ENCODE results near the gene DDR2.
A peak's percentile ranks its signal among the peaks of the same experiment; 100 is the strongest.

DDR2 gene

GRCh38 chr1:162694911-162695310, 62.6 kb downstream of the DDR2 start:
- Histone ChIP-seq H3K27me3 (ENCODE audit: control insufficient read depth, insufficient read depth, low read length) (no peaks in the 10 kb centered on the region), H3K4me1 (ENCODE audit: control insufficient read depth, insufficient read depth, low read length) (peaks cover 5% of the 10 kb centered on the region), H3K9me3 (ENCODE audit: control insufficient read depth, insufficient read depth, low read length) (no peaks in the 10 kb centered on the region), H3K27ac (ENCODE audit: low read length) (no peak overlapping the region), H3K36me3 (ENCODE audit: control insufficient read depth, insufficient read depth, low read length) (no peaks in the 10 kb centered on the region), H3K4me3 (ENCODE audit: low read length) (no peak overlapping the region)
- no peak for DNase-seq (ENCODE audit: low read depth, low spot score)
- no CpG with 5 or more reads among the region's 4 CpGs for WGBS (ENCODE audit: insufficient coverage, insufficient read length)

GRCh38 chr1:162695687-162696086, 63.4 kb downstream of the DDR2 start:
- Histone ChIP-seq H3K36me3 (ENCODE audit: control insufficient read depth, insufficient read depth, low read length) (no peaks in the 10 kb centered on the region), H3K4me3 (ENCODE audit: low read length) (no peak overlapping the region), H3K4me1 (ENCODE audit: control insufficient read depth, insufficient read depth, low read length) (peaks cover 5% of the 10 kb centered on the region), H3K9me3 (ENCODE audit: control insufficient read depth, insufficient read depth, low read length) (no peaks in the 10 kb centered on the region), H3K27me3 (ENCODE audit: control insufficient read depth, insufficient read depth, low read length) (no peaks in the 10 kb centered on the region), H3K27ac (ENCODE audit: low read length) (no peak overlapping the region)
- WGBS (ENCODE audit: insufficient coverage, insufficient read length): no CpG with 5 or more reads among the region's 1 CpG
- DNase-seq (ENCODE audit: low read depth, low spot score): no peak

GRCh38 chr1:162696286-162696862, 64.1 kb downstream of the DDR2 start:
- Histone ChIP-seq H3K9me3 (ENCODE audit: control insufficient read depth, insufficient read depth, low read length) (no peaks in the 10 kb centered on the region), H3K4me1 (ENCODE audit: control insufficient read depth, insufficient read depth, low read length) (no peaks in the 10 kb centered on the region; the same call in 1 of the 2 replicates), H3K36me3 (ENCODE audit: control insufficient read depth, insufficient read depth, low read length) (no peaks in the 10 kb centered on the region), H3K27ac (ENCODE audit: low read length) (peak overlapping the region; percentile 37), H3K4me3 (ENCODE audit: low read length) (no peak overlapping the region), H3K27me3 (ENCODE audit: control insufficient read depth, insufficient read depth, low read length) (no peaks in the 10 kb centered on the region)
- WGBS (ENCODE audit: insufficient coverage, insufficient read length): no CpG with 5 or more reads among the region's 5 CpGs
- peak; percentile 77 for DNase-seq (ENCODE audit: low read depth, low spot score)

- no peak overlapping the region for H3K4me3 ChIP-seq (ENCODE audit: low read length)
- no peaks in the 10 kb centered on the region for H3K9me3 ChIP-seq (ENCODE audit: control insufficient read depth, insufficient read depth, low read length)
- no peaks in the 10 kb centered on the region for H3K27me3 ChIP-seq (ENCODE audit: control insufficient read depth, insufficient read depth, low read length)
- H3K36me3 ChIP-seq (ENCODE audit: control insufficient read depth, insufficient read depth, low read length): no peaks in the 10 kb centered on the region
- H3K27ac ChIP-seq (ENCODE audit: low read length): no peak overlapping the region
- no peaks in the 10 kb centered on the region; the same call in 1 of the 2 replicates for H3K4me1 ChIP-seq (ENCODE audit: control insufficient read depth, insufficient read depth, low read length)
- no peak for DNase-seq (ENCODE audit: low read depth, low spot score)
- no CpG with 5 or more reads among the region's 6 CpGs for WGBS (ENCODE audit: insufficient coverage, insufficient read length)
Observed at GRCh38 chr1:162697140-162697895, 65.1 kb downstream of the DDR2 start.

- no peak for DNase-seq (ENCODE audit: low read depth, low spot score)
- Histone ChIP-seq H3K27me3 (ENCODE audit: control insufficient read depth, insufficient read depth, low read length) (no peaks in the 10 kb centered on the region), H3K4me3 (ENCODE audit: low read length) (no peak overlapping the region), H3K27ac (ENCODE audit: low read length) (no peak overlapping the region), H3K9me3 (ENCODE audit: control insufficient read depth, insufficient read depth, low read length) (no peaks in the 10 kb centered on the region), H3K4me1 (ENCODE audit: control insufficient read depth, insufficient read depth, low read length) (no peaks in the 10 kb centered on the region; the same call in 1 of the 2 replicates), H3K36me3 (ENCODE audit: control insufficient read depth, insufficient read depth, low read length) (no peaks in the 10 kb centered on the region)
- no CpG with 5 or more reads among the region's 3 CpGs for WGBS (ENCODE audit: insufficient coverage, insufficient read length)
Observed at GRCh38 chr1:162699366-162699765, 67.1 kb downstream of the DDR2 start.

GRCh38 chr1:162700131-162700530, 67.9 kb downstream of the DDR2 start:
- DNase-seq (ENCODE audit: low read depth, low spot score): no peak
- no CpG with 5 or more reads among the region's 1 CpG for WGBS (ENCODE audit: insufficient coverage, insufficient read length)
- H3K4me1 ChIP-seq (ENCODE audit: control insufficient read depth, insufficient read depth, low read length): no peaks in the 10 kb centered on the region; the same call in 1 of the 2 replicates
- no peak overlapping the region for H3K4me3 ChIP-seq (ENCODE audit: low read length)
- no peaks in the 10 kb centered on the region for H3K36me3 ChIP-seq (ENCODE audit: control insufficient read depth, insufficient read depth, low read length)
- no peaks in the 10 kb centered on the region for H3K9me3 ChIP-seq (ENCODE audit: control insufficient read depth, insufficient read depth, low read length)
- no peak overlapping the region for H3K27ac ChIP-seq (ENCODE audit: low read length)
- no peaks in the 10 kb centered on the region for H3K27me3 ChIP-seq (ENCODE audit: control insufficient read depth, insufficient read depth, low read length)

- Histone ChIP-seq H3K36me3 (ENCODE audit: control insufficient read depth, insufficient read depth, low read length) (no peaks in the 10 kb centered on the region), H3K27me3 (ENCODE audit: control insufficient read depth, insufficient read depth, low read length) (no peaks in the 10 kb centered on the region), H3K27ac (ENCODE audit: low read length) (no peak overlapping the region), H3K4me1 (ENCODE audit: control insufficient read depth, insufficient read depth, low read length) (no peaks in the 10 kb centered on the region; the same call in 1 of the 2 replicates), H3K9me3 (ENCODE audit: control insufficient read depth, insufficient read depth, low read length) (no peaks in the 10 kb centered on the region), H3K4me3 (ENCODE audit: low read length) (no peak overlapping the region)
- no CpG with 5 or more reads among the region's 1 CpG for WGBS (ENCODE audit: insufficient coverage, insufficient read length)
- DNase-seq (ENCODE audit: low read depth, low spot score): no peak
Observed at GRCh38 chr1:162701286-162701685, 69.0 kb downstream of the DDR2 start.

- no peak for DNase-seq (ENCODE audit: low read depth, low spot score)
- Histone ChIP-seq H3K27me3 (ENCODE audit: control insufficient read depth, insufficient read depth, low read length) (no peaks in the 10 kb centered on the region), H3K9me3 (ENCODE audit: control insufficient read depth, insufficient read depth, low read length) (no peaks in the 10 kb centered on the region), H3K4me3 (ENCODE audit: low read length) (no peak overlapping the region), H3K4me1 (ENCODE audit: control insufficient read depth, insufficient read depth, low read length) (no peaks in the 10 kb centered on the region), H3K27ac (ENCODE audit: low read length) (no peak overlapping the region), H3K36me3 (ENCODE audit: control insufficient read depth, insufficient read depth, low read length) (no peaks in the 10 kb centered on the region)
- no CpG with 5 or more reads among the region's 2 CpGs for WGBS (ENCODE audit: insufficient coverage, insufficient read length)
Observed at GRCh38 chr1:162702628-162703027, 70.4 kb downstream of the DDR2 start.

- no peak overlapping the region for H3K27ac ChIP-seq (ENCODE audit: low read length)
- no peaks in the 10 kb centered on the region for H3K4me1 ChIP-seq (ENCODE audit: control insufficient read depth, insufficient read depth, low read length)
- no CpG with 5 or more reads among the region's 4 CpGs for WGBS (ENCODE audit: insufficient coverage, insufficient read length)
- DNase-seq (ENCODE audit: low read depth, low spot score): no peak
- no peaks in the 10 kb centered on the region for H3K27me3 ChIP-seq (ENCODE audit: control insufficient read depth, insufficient read depth, low read length)
- no peak overlapping the region for H3K4me3 ChIP-seq (ENCODE audit: low read length)
- no peaks in the 10 kb centered on the region for H3K9me3 ChIP-seq (ENCODE audit: control insufficient read depth, insufficient read depth, low read length)
- H3K36me3 ChIP-seq (ENCODE audit: control insufficient read depth, insufficient read depth, low read length): no peaks in the 10 kb centered on the region
Observed at GRCh38 chr1:162703708-162704107, 71.4 kb downstream of the DDR2 start.

- H3K27me3 ChIP-seq (ENCODE audit: control insufficient read depth, insufficient read depth, low read length): no peaks in the 10 kb centered on the region
- no peaks in the 10 kb centered on the region for H3K36me3 ChIP-seq (ENCODE audit: control insufficient read depth, insufficient read depth, low read length)
- H3K4me3 ChIP-seq (ENCODE audit: low read length): no peak overlapping the region
- DNase-seq (ENCODE audit: low read depth, low spot score): no peak
- H3K4me1 ChIP-seq (ENCODE audit: control insufficient read depth, insufficient read depth, low read length): no peaks in the 10 kb centered on the region
- H3K27ac ChIP-seq (ENCODE audit: low read length): no peak overlapping the region
- WGBS (ENCODE audit: insufficient coverage, insufficient read length): no CpG with 5 or more reads among the region's 11 CpGs
- no peaks in the 10 kb centered on the region for H3K9me3 ChIP-seq (ENCODE audit: control insufficient read depth, insufficient read depth, low read length)
Observed at GRCh38 chr1:162704673-162705424, 72.6 kb downstream of the DDR2 start.

All from iPS DF 6.9 (cell line).